A549 (cell line): ENCODE results near the gene HNRNPR.

Source experiments
- MAZ ChIP-seq: fragments of 150-350 bp; IDR thresholded peaks from 2 replicates; pipeline ENCODE4 v1.6.1; 2014; ENCODE audit warnings: antibody characterized with exemption, low read depth, low read length, borderline replicate concordance
- SMC3 ChIP-seq: fragments of >200 bp; sonication (Bioruptor Twin); formaldehyde crosslinking; IDR thresholded peaks from 3 replicates; pipeline ENCODE4 v1.6.1; 2018; ENCODE audit warnings: inconsistent platforms
- TF ChIP-seq, protein P1 (sequence below): fragments of >200 bp; sonication (Bioruptor Twin); formaldehyde crosslinking; IDR thresholded peaks from 3 replicates; pipeline ENCODE4 v1.5.1; 2016

DNA sequence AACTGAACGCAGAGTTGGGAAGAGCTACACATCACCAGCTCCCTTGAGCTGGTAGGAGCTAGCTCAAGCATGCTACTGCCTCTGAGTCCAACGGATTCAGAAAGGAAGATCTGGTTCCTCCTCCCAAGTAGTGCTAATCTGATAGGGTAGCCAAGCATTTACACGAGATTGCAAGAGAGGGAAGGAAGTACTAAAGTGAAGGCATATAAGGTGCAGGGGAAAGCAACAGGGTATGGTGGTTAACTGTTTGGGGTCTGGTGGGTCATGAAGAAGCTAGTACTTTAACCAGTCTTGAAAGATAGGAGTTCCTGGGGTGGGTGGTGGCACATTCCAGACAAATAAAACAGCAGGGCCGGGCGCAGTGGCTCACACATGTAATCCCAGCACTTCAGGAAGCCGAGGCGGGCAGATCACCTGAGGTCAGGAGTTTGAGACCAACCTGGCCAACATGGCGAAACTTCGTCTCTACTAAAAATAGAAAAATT lies 45.8 kb upstream of the HNRNPR start:
- no peak for TF ChIP-seq MAZ
- TF ChIP-seq, protein P1, sequence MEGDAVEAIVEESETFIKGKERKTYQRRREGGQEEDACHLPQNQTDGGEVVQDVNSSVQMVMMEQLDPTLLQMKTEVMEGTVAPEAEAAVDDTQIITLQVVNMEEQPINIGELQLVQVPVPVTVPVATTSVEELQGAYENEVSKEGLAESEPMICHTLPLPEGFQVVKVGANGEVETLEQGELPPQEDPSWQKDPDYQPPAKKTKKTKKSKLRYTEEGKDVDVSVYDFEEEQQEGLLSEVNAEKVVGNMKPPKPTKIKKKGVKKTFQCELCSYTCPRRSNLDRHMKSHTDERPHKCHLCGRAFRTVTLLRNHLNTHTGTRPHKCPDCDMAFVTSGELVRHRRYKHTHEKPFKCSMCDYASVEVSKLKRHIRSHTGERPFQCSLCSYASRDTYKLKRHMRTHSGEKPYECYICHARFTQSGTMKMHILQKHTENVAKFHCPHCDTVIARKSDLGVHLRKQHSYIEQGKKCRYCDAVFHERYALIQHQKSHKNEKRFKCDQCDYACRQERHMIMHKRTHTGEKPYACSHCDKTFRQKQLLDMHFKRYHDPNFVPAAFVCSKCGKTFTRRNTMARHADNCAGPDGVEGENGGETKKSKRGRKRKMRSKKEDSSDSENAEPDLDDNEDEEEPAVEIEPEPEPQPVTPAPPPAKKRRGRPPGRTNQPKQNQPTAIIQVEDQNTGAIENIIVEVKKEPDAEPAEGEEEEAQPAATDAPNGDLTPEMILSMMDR = no peak
- no peak for TF ChIP-seq SMC3
